HL-60 (cell line): ENCODE data around the gene TMEM243.

ENCODE experiments used
- DNase-seq, 2 experiments: peaks; one replicate each; pipeline ENCODE4 v3.0.0-alpha.2; 2010 to 2020; ENCODE audit warnings: low read depth in 1 of 2, low spot score in 1 of 2
- H3K27ac ChIP-seq: fragments of 250-450 bp; sonication (Bioruptor Pico); replicated peaks from 2 replicates; pipeline ENCODE4 v1.5.1; 2020; ENCODE audit warnings: mild to moderate bottlenecking, moderate library complexity
- H3K27me3 ChIP-seq: fragments of 250-450 bp; sonication (Bioruptor Pico); 2 replicates; pipeline ENCODE4 v1.5.1; 2021; ENCODE audit warnings: mild to moderate bottlenecking, moderate library complexity; ENCODE audit not compliant: insufficient read depth, poor library complexity, severe bottlenecking
- H3K4me3 ChIP-seq: replicated peaks from 2 replicates; pipeline ENCODE4 v1.5.1; 2011; ENCODE audit warnings: mild to moderate bottlenecking, control low read depth, low read length; ENCODE audit not compliant: insufficient read depth
- CTCF ChIP-seq: IDR thresholded peaks from one replicate; pipeline ENCODE4 v1.5.1; 2011; ENCODE audit warnings: low read length, control low read depth, inconsistent platforms; ENCODE audit not compliant: insufficient read depth
- GABPA ChIP-seq: IDR thresholded peaks from 2 replicates; pipeline ENCODE4 v1.6.1; 2012; ENCODE audit warnings: low read depth
- POLR2AphosphoS5 ChIP-seq: IDR thresholded peaks from 2 replicates; pipeline ENCODE4 v1.6.1; 2012; ENCODE audit warnings: low read depth
- REST ChIP-seq: IDR thresholded peaks from 2 replicates; pipeline ENCODE4 v1.6.1; 2012; ENCODE audit warnings: low read depth; ENCODE audit not compliant: insufficient replicate concordance
- SPI1 ChIP-seq: IDR thresholded peaks from 2 replicates; pipeline ENCODE4 v1.6.1; 2012; ENCODE audit warnings: low read depth, mild to moderate bottlenecking, borderline replicate concordance

The TMEM243 gene

GRCh38 chr7:87188930-87189329, 30.6 kb downstream of the TMEM243 start:
- no peaks in the 10 kb centered on the region for H3K27me3 ChIP-seq
- no peak for DNase-seq
- TF ChIP-seq POLR2AphosphoS5 (no peak), GABPA (no peak), SPI1 (no peak), REST (no peak), CTCF (no peak)
- no peak overlapping the region for H3K27ac ChIP-seq
- H3K4me3 ChIP-seq: no peak overlapping the region

GRCh38 chr7:87187120-87187519, 32.4 kb downstream of the TMEM243 start:
- H3K27ac ChIP-seq: no peak overlapping the region
- H3K27me3 ChIP-seq: no peaks in the 10 kb centered on the region
- TF ChIP-seq CTCF: no peak
- TF ChIP-seq SPI1: no peak
- TF ChIP-seq REST: no peak
- TF ChIP-seq GABPA: no peak
- TF ChIP-seq POLR2AphosphoS5: no peak
- no peak overlapping the region for H3K4me3 ChIP-seq
- DNase-seq: no peak

GRCh38 chr7:87179180-87179579, 40.4 kb downstream of the TMEM243 start:
- Histone ChIP-seq H3K27me3 (no peaks in the 10 kb centered on the region), H3K27ac (no peak overlapping the region), H3K4me3 (no peak overlapping the region)
- no peak for DNase-seq
- TF ChIP-seq POLR2AphosphoS5: no peak
- no peak for TF ChIP-seq SPI1
- TF ChIP-seq REST: no peak
- no peak for TF ChIP-seq GABPA
- no peak for TF ChIP-seq CTCF
